HG03432 (cell line): ENCODE measurements around the gene LCLAT1.

Experiments
- ATAC-seq: cut with Tn5 transposase; IDR thresholded peaks from one replicate; pipeline ENCODE4 v1.9.1; 2021; ENCODE audit warnings: mild to moderate bottlenecking, moderate library complexity; ENCODE audit not compliant: unreplicated experiment

The LCLAT1 gene

DNA sequence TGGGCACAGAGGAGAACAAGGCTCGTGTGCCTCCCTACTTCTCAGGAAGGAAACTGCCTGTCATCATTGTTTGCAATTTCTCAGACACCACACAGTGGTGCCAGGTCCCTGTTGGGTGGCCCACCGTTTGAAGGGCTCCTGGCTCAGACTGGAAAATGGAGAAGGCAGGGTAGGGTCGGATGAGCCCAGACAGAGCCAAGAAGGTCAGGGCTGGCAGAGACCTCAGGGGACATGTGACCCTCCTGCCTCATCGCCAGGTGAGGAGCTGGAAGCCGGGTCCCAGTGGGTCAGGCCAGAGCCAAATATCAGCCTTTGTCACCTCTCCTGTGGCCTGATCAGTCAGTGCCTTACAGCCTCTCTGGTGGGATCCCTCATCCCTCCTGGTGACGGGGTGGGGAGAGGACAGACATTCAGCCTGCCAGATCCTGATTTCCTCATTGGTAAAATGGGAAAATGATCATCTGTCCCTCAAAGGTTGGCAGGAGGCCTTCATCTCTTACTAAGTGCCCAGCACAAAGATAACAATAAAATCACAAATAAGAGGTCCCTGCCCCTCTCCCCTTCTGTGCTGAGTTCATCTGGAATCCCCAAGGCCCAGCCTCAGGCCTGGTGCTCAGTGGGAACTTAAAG lies 242.6 kb downstream of the LCLAT1 start:
- no peak for ATAC-seq

DNA sequence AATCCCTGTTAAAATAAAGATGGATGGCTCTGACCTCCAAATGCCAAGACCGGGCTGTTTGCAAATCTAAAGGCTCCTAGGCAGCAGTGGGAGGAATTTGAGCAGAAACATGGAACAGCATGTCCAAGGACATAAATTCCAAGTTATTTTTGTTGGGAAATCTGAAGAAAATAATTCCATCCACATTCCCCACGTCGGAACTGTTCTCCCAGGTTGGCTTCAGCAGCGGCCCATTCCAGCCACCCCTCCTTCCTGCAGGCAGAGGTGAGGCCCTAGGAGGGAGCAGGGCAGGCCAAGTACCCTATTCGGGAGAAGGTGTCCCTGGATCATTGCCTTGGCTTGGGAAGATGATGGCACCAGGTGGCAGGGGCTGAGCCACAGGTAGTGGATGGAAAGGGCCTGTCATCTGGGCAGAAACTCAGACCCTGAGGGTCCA lies 243.1 kb downstream of the LCLAT1 start:
- ATAC-seq = no peak

DNA sequence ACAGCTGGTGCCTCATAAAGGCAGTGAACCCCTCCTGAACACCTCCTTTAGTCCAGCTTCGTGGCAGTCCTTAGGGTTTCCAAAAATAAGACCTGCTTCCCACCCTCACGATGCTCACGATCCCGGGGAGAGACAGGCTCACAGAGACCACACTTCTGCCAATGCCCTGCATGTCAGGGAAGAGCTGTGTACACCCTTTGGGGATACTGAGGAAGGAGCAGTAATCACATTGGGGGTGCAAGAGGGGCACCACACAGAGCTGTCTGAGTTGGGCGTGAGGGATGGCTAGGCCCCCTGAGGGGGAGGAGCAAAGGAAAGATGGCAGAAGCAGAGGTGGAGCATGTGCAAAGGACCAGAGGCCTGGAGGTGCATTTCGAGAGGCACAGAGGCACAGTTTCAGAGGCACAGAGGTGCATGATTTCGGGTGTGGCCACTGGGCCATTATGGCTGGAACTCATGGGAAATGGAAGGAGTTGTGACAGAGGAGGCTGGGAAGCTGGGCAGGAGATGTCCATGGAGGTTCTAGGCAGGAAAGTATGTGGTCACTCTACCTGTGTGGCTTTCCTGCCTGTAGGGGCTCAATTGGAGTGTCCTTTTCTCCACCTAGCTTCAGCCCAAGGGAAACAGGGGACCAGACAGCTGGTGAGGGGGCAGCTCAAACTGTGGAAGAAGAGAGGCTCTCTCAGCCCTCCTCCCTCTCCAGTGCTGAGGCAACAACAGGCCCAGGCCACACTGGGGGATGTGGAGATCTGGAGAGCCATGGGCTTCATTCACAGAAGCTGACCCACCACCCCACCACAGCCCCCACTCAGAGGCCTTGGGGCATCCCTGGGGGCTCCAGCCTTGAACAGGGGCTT lies 244.3 kb downstream of the LCLAT1 start:
- no peak for ATAC-seq

DNA sequence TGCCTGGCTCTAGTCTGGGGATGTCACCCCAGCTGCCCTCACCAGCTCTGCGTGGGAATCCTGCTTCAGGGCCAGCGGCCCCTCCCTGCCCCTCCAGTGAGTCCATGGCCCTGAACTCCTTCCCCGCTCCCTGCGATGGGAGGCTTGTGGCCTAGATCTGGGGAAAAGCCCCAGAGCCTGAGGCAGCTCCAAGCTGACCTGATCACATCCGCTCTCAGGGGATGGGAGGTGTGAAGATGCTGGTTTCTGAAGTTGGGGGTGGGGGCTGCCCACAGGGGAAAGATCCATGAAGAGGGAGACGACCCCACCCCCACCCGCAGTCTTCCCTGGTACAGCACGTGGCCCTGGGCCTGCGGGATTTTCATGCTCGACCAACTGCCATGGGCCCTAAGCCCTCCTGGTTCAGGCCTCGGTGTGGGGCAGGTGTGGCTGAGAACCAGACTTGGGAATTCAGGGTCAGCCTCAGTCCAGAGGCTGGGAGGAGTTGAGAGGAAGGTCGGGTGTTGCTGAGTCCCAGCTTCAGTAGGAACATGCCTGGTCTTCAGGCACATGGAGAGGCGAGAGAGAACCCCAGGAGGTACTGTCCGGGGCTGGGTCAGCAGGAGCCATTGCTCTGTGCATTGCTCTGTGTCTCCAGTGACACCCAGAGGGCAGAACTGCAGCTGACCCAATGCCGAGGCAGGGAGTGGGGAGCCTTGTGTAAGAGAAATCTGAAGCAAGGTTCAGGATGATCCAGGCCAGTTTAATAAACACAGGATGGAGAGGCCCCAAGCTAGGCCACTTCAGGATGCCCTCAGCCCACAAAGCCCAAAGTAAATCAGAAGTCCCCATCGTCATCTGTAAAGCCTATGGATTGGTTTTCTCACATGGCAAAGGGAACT lies 245.1 kb downstream of the LCLAT1 start:
- no peak for ATAC-seq

DNA sequence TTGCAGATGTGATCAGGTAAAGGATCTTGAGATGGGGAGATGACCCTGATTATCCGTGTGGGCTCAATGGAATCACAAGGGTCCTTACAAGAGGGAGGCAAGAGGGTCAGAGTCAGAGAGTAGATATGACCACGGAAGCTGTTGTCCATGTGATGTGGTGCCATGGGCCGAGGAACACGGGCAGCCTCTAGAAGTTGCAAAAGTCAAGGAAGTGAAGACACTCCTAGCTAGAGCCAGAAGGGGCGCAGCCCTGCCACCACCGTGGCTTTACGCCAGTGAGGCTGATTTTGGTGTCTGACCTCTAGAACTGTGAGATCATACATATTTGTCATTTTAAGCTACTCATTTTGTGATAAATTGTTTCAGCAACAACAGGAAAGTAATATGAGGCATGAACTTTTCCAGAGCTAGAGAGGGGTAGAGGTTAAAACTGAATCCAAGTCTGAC lies 245.8 kb downstream of the LCLAT1 start:
- no peak for ATAC-seq
